Fibroblast of villous mesenchyme (primary cell): ENCODE results near the gene PPT2. TPM values are rescaled to one million over a fixed set of nuclear protein-coding genes. Genes with fewer than 3 reads are reported as not detected.

Experiments used
- DNase-seq: peaks from one replicate; pipeline ENCODE4 v3.0.0-alpha.2; 2010; ENCODE audit warnings: low read depth
- H3K4me3 ChIP-seq: 2 replicates; pipeline ENCODE4 v1.5.1; 2011; ENCODE audit warnings: low read depth, mild to moderate bottlenecking, low read length
- CTCF ChIP-seq: IDR thresholded peaks from 2 replicates; pipeline ENCODE4 v1.5.1; 2012; ENCODE audit warnings: low read depth, mild to moderate bottlenecking, low read length; ENCODE audit not compliant: insufficient read depth
- total RNA-seq: library from RNA; depleted of rRNA; stranded (reverse); fragments of >200 nt; gene quantifications from 2 replicates; pipeline ENCODE4 v1.2.3, GENCODE V29; 2012

Gene PPT2
- total RNA-seq, 1 donor = 22.9 TPM

GRCh38 chr6:32194388-32194787 is 40.4 kb downstream of the PPT2 start:
- TF ChIP-seq CTCF = no peak
- DNase-seq = no peak
- H3K4me3 ChIP-seq = no peak overlapping the region

GRCh38 chr6:32194825-32195651 is 41.1 kb downstream of the PPT2 start:
- DNase-seq = peak; percentile 70
- peak; percentile 59 for TF ChIP-seq CTCF
- H3K4me3 ChIP-seq = peak overlapping the region; percentile 61

- peak overlapping the region; percentile 96 for H3K4me3 ChIP-seq
- TF ChIP-seq CTCF = peak; percentile 53
Measured at GRCh38 chr6:32195652-32195901, 41.6 kb downstream of the PPT2 start.

GRCh38 chr6:32195902-32196681 is 42.2 kb downstream of the PPT2 start:
- no peak for TF ChIP-seq CTCF
- H3K4me3 ChIP-seq = peak overlapping the region; percentile 96
- DNase-seq = peak; percentile 87

More at GRCh38 chr6:32195652-32195901, 41.6 kb downstream of the PPT2 start:
- peak; percentile 100 for DNase-seq

GRCh38 chr6:32196682-32197616 is 43.0 kb downstream of the PPT2 start:
- no peak for TF ChIP-seq CTCF
- DNase-seq = peak; percentile 21
- H3K4me3 ChIP-seq = peak overlapping the region; percentile 96

- TF ChIP-seq CTCF = no peak
- no peak for DNase-seq
- no peak overlapping the region for H3K4me3 ChIP-seq
Measured at GRCh38 chr6:32198345-32198696, 44.4 kb downstream of the PPT2 start.
